ENCODE results near the gene DDX59. TPM values are rescaled to one million over a fixed set of nuclear protein-coding genes. Genes with fewer than 3 reads are reported as not detected.

The DDX59 gene
- total RNA-seq, 1 donor = 16.7 TPM

- Histone ChIP-seq H3K9me3 (ENCODE audit: low read depth, low read length) (no peaks in the 10 kb centered on the region), H3K4me1 (ENCODE audit: insufficient read depth, low read length) (no peaks in the 10 kb centered on the region), H3K4me3 (ENCODE audit: low read length) (no peak overlapping the region), H3K27me3 (ENCODE audit: insufficient read depth, low read length) (no peaks in the 10 kb centered on the region)
Observed at GRCh38 chr1:200681231-200681630, 11.5 kb upstream of the DDX59 start.

- Histone ChIP-seq H3K27me3 (ENCODE audit: insufficient read depth, low read length) (no peaks in the 10 kb centered on the region), H3K4me3 (ENCODE audit: low read length) (no peak overlapping the region), H3K4me1 (ENCODE audit: insufficient read depth, low read length) (no peaks in the 10 kb centered on the region), H3K9me3 (ENCODE audit: low read depth, low read length) (no peaks in the 10 kb centered on the region)
Observed at GRCh38 chr1:200676829-200677228, 7.1 kb upstream of the DDX59 start.

- no peak overlapping the region for H3K4me3 ChIP-seq (ENCODE audit: low read length)
- peaks cover 5% of the 10 kb centered on the region for H3K4me1 ChIP-seq (ENCODE audit: insufficient read depth, low read length)
- no peaks in the 10 kb centered on the region for H3K9me3 ChIP-seq (ENCODE audit: low read depth, low read length)
- H3K27me3 ChIP-seq (ENCODE audit: insufficient read depth, low read length) = no peaks in the 10 kb centered on the region
Observed at GRCh38 chr1:200675588-200675852, 5.8 kb upstream of the DDX59 start.

- Histone ChIP-seq H3K27me3 (ENCODE audit: insufficient read depth, low read length) (no peaks in the 10 kb centered on the region), H3K4me3 (ENCODE audit: low read length) (no peak overlapping the region), H3K9me3 (ENCODE audit: low read depth, low read length) (no peaks in the 10 kb centered on the region), H3K4me1 (ENCODE audit: insufficient read depth, low read length) (peaks cover 9% of the 10 kb centered on the region)
Observed at GRCh38 chr1:200674838-200675587, 5.3 kb upstream of the DDX59 start.

- Histone ChIP-seq H3K4me3 (ENCODE audit: low read length) (no peak overlapping the region), H3K4me1 (ENCODE audit: insufficient read depth, low read length) (peaks cover 9% of the 10 kb centered on the region), H3K9me3 (ENCODE audit: low read depth, low read length) (no peaks in the 10 kb centered on the region), H3K27me3 (ENCODE audit: insufficient read depth, low read length) (no peaks in the 10 kb centered on the region)
Observed at GRCh38 chr1:200673952-200674823, 4.5 kb upstream of the DDX59 start.

GRCh38 chr1:200671235-200671786 is 1.6 kb upstream of the DDX59 start:
- Histone ChIP-seq H3K4me3 (ENCODE audit: low read length) (no peak overlapping the region), H3K9me3 (ENCODE audit: low read depth, low read length) (no peaks in the 10 kb centered on the region), H3K27me3 (ENCODE audit: insufficient read depth, low read length) (no peaks in the 10 kb centered on the region), H3K4me1 (ENCODE audit: insufficient read depth, low read length) (peaks cover 17% of the 10 kb centered on the region)

- Histone ChIP-seq H3K9me3 (ENCODE audit: low read depth, low read length) (no peaks in the 10 kb centered on the region), H3K4me1 (ENCODE audit: insufficient read depth, low read length) (peaks cover 24% of the 10 kb centered on the region), H3K4me3 (ENCODE audit: low read length) (peak overlapping the region; percentile 94), H3K27me3 (ENCODE audit: insufficient read depth, low read length) (no peaks in the 10 kb centered on the region)
Observed at GRCh38 chr1:200670242-200671118, 773 bp upstream of the DDX59 start.

GRCh38 chr1:200668514-200669313 is 993 bp downstream of the DDX59 start:
- H3K9me3 ChIP-seq (ENCODE audit: low read depth, low read length) = no peaks in the 10 kb centered on the region
- peaks cover 24% of the 10 kb centered on the region for H3K4me1 ChIP-seq (ENCODE audit: insufficient read depth, low read length)
- no peaks in the 10 kb centered on the region for H3K27me3 ChIP-seq (ENCODE audit: insufficient read depth, low read length)
- H3K4me3 ChIP-seq (ENCODE audit: low read length) = peak overlapping the region; percentile 94

GRCh38 chr1:200666309-200666708 is 3.4 kb downstream of the DDX59 start:
- Histone ChIP-seq H3K4me3 (ENCODE audit: low read length) (no peak overlapping the region), H3K27me3 (ENCODE audit: insufficient read depth, low read length) (no peaks in the 10 kb centered on the region), H3K9me3 (ENCODE audit: low read depth, low read length) (no peaks in the 10 kb centered on the region), H3K4me1 (ENCODE audit: insufficient read depth, low read length) (peaks cover 23% of the 10 kb centered on the region)

- peaks cover 20% of the 10 kb centered on the region for H3K4me1 ChIP-seq (ENCODE audit: insufficient read depth, low read length)
- H3K4me3 ChIP-seq (ENCODE audit: low read length) = no peak overlapping the region
- no peaks in the 10 kb centered on the region for H3K9me3 ChIP-seq (ENCODE audit: low read depth, low read length)
Observed at GRCh38 chr1:200665861-200666260, 3.8 kb downstream of the DDX59 start.

GRCh38 chr1:200660719-200661118 is 9.0 kb downstream of the DDX59 start:
- H3K4me3 ChIP-seq (ENCODE audit: low read length) = no peak overlapping the region
- no peaks in the 10 kb centered on the region for H3K9me3 ChIP-seq (ENCODE audit: low read depth, low read length)
- H3K27me3 ChIP-seq (ENCODE audit: insufficient read depth, low read length) = no peaks in the 10 kb centered on the region
- H3K4me1 ChIP-seq (ENCODE audit: insufficient read depth, low read length) = peaks cover under 1% of the 10 kb centered on the region

More at GRCh38 chr1:200665861-200666260, 3.8 kb downstream of the DDX59 start:
- H3K27me3 ChIP-seq (ENCODE audit: insufficient read depth, low read length) = no peaks in the 10 kb centered on the region

GRCh38 chr1:200659269-200659668 is 10.4 kb downstream of the DDX59 start:
- H3K27me3 ChIP-seq (ENCODE audit: insufficient read depth, low read length) = no peaks in the 10 kb centered on the region
- H3K4me3 ChIP-seq (ENCODE audit: low read length) = no peak overlapping the region
- peaks cover 12% of the 10 kb centered on the region for H3K4me1 ChIP-seq (ENCODE audit: insufficient read depth, low read length)
- H3K9me3 ChIP-seq (ENCODE audit: low read depth, low read length) = no peaks in the 10 kb centered on the region

GRCh38 chr1:200658037-200658818 is 11.5 kb downstream of the DDX59 start:
- Histone ChIP-seq H3K4me3 (ENCODE audit: low read length) (no peak overlapping the region), H3K9me3 (ENCODE audit: low read depth, low read length) (no peaks in the 10 kb centered on the region), H3K27me3 (ENCODE audit: insufficient read depth, low read length) (no peaks in the 10 kb centered on the region), H3K4me1 (ENCODE audit: insufficient read depth, low read length) (peaks cover 14% of the 10 kb centered on the region)
